HG03575 (cell line): ENCODE results near the gene OSMR.

Source experiments
- ATAC-seq: cut with Tn5 transposase; IDR thresholded peaks from one replicate; pipeline ENCODE4 v1.9.1; 2021; ENCODE audit not compliant: unreplicated experiment, insufficient number of reproducible peaks, low FRiP score; ENCODE audit errors: extremely low read depth

The OSMR gene

GRCh38 chr5:38845526-38846378 lies at the start of gene OSMR:
OSMR (plus strand) TSS chr5:38846012; CDS start chr5:38869045, 23,033 bp downstream.
- no peak for ATAC-seq

- ATAC-seq, result no peak
Observed at GRCh38 chr5:38796742-38797108, 49.1 kb upstream of the OSMR start.

- no peak for ATAC-seq
Observed at GRCh38 chr5:38797838-38798237, 48.0 kb upstream of the OSMR start.

GRCh38 chr5:38799556-38800377 lies 46.0 kb upstream of the OSMR start:
- no peak for ATAC-seq

GRCh38 chr5:38800515-38800914 lies 45.3 kb upstream of the OSMR start:
- ATAC-seq, result no peak

DNA sequence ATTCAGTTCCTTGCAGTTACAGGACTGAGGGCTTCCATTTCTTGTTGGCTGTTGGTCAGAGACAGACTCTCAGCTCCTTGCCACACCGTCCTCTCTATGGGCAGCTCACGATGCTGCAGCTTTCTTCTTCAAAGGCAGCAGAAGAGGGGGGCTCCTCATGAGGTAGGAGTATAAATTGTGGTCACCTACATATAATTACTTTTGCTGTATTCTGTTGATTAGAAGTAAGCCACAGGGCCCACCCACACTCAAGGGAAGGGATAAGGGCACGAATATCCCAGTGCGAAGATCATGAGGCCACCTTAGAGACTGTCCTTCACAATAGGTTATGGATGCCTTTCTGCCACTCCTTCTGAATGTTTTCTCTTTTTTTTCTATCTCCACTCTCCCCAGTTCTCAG lies 43.7 kb upstream of the OSMR start:
- ATAC-seq, result no peak

GRCh38 chr5:38803246-38803645 lies 42.6 kb upstream of the OSMR start:
- ATAC-seq, result no peak

DNA sequence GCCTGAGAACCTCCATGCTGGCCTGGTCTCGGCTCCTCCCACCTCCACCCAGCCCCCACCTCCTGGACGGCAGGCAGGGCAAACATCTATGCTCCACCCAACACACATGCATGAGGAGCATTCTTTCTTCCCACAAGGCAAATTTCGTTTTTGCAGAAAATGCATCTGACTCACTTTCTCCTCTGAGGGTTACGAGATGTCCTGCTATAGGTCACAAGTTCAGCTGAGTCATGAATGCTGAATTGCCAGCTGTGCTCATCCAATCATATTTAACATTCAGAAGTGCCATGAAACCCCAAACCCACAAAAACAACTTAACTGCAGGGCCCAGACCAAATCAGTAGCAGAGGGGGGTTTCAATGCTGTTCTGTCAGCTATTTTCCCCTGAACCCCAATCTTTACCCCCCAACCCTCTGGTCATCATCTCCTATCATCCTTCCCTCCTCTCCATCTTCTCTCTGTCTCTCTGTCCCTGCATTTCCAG lies 39.0 kb upstream of the OSMR start:
- no peak for ATAC-seq

GRCh38 chr5:38807570-38808483 lies 38.0 kb upstream of the OSMR start:
- no peak for ATAC-seq

GRCh38 chr5:38808666-38809343 lies 37.0 kb upstream of the OSMR start:
- ATAC-seq, result no peak

GRCh38 chr5:38809388-38810359 lies 36.1 kb upstream of the OSMR start:
- ATAC-seq, result no peak

DNA sequence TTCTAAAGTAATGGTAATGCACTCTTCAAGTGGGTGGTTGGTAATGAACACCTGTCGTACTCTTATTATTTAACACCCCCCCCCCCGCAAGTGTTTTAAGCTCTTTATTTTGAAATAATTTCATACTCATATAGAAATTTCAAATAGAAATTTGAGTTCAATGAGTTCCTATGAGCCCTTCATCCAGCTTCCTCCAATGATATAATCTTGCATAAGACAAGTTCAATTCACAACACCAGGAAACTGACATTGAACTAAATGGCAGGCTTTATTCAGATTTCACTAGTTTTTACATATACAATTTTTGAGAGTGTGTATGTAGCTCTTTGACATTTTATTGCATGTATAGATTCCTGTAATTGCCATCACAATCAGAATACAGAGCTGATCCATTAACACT lies 30.9 kb upstream of the OSMR start:
- ATAC-seq, result no peak

GRCh38 chr5:38816083-38817030 lies 29.5 kb upstream of the OSMR start:
- no peak for ATAC-seq

DNA sequence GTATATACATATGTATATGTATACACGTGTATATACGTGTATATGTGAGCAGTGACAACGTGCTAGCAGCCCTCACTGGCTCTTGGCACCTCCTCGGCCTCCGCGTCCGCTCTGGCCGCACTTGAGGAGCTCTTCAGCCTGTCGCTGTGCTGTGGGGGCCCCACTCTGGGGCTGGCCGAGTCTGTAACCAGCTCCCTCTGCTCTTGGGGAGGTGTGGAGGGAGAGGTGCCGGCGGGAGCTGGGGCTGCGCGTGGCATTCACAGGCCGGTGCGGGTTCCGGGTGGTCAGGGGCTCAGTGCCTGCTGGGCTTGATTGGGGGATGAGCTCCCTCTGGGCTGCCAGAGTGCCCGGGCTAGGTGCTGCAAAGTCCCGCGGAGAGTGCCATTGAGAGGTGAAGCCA lies 24.1 kb upstream of the OSMR start:
- no peak for ATAC-seq

- no peak for ATAC-seq
Observed at GRCh38 chr5:38823503-38823902, 22.3 kb upstream of the OSMR start.

DNA sequence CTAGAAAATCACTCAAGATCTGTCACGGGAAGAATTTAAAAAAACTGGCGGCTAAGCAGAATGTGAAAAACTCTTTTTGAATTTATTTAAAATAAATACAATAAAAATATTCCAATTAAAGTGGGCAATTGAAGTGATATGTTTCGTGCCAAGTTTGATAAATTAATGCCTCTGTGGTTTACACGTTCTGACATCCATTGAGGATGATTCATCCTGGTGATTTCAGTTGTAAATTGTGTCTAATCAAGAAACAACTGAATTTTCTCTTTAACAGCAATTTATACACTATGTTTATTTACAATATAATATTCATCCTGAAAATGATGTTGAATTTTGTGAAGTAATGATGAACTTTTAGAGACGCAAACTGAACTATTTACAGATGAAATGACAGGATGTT lies 21.0 kb upstream of the OSMR start:
- no peak for ATAC-seq
